Ascending aorta (tissue), 2 donors: Measurements from ENCODE around the gene COMMD9. TPM values are rescaled to one million over a fixed set of nuclear protein-coding genes. Genes with fewer than 3 reads are reported as not detected.

Experiments
- DNase-seq, 2 donors: peaks; one replicate each; pipeline ENCODE4 v3.0.0-alpha.2; 2019; ENCODE audit warnings: low spot score in 2 of 2
- H3K27ac ChIP-seq, 2 donors: fragments of 200-600 bp; sonication (generic); one replicate each; pipeline ENCODE4 v1.5.1; 2016 to 2017; ENCODE audit warnings: mild to moderate bottlenecking in 1 of 2
- H3K27me3 ChIP-seq: fragments of 200-600 bp; sonication (generic); one replicate; pipeline ENCODE4 v1.5.1; 2017
- H3K36me3 ChIP-seq, 2 donors: fragments of 200-600 bp; sonication (generic); one replicate each; pipeline ENCODE4 v1.5.1; 2016
- H3K4me1 ChIP-seq, 2 donors: fragments of 200-600 bp; sonication (generic); one replicate each; pipeline ENCODE4 v1.5.1; 2016 to 2017; ENCODE audit warnings: mild to moderate bottlenecking in 1 of 2
- H3K4me3 ChIP-seq, 2 donors: fragments of 200-600 bp; sonication (generic); one replicate each; pipeline ENCODE4 v1.5.1; 2016 to 2017; ENCODE audit warnings: mild to moderate bottlenecking in 1 of 2
- H3K9me3 ChIP-seq, 2 donors: fragments of 200-600 bp; sonication (generic); one replicate each; pipeline ENCODE4 v1.5.1; 2016
- CTCF ChIP-seq, 3 experiments: fragments of 200-600 bp in 2 of 3; fragments of 450-650 bp in 1 of 3; sonication (generic) in 2 of 3; IDR thresholded peaks; one replicate each; pipeline ENCODE4 v1.5.1; 2016 to 2019; ENCODE audit warnings: antibody characterized with exemption in 3 of 3, mild to moderate bottlenecking in 1 of 3, moderate library complexity in 1 of 3
- intact Hi-C: fragments of 100-400 bp; cut with DNase I; formaldehyde crosslinking; loops from one replicate; pipeline ENCODE4 v1.15.1; 2023
- total RNA-seq: library from RNA; depleted of rRNA; stranded (reverse); fragments of >200 nt; gene quantifications from one replicate; pipeline ENCODE4 v1.1.0, GENCODE V29; 2016

The COMMD9 gene
- total RNA-seq, 1 donor from 2014 or later: 69.2 TPM

DNA sequence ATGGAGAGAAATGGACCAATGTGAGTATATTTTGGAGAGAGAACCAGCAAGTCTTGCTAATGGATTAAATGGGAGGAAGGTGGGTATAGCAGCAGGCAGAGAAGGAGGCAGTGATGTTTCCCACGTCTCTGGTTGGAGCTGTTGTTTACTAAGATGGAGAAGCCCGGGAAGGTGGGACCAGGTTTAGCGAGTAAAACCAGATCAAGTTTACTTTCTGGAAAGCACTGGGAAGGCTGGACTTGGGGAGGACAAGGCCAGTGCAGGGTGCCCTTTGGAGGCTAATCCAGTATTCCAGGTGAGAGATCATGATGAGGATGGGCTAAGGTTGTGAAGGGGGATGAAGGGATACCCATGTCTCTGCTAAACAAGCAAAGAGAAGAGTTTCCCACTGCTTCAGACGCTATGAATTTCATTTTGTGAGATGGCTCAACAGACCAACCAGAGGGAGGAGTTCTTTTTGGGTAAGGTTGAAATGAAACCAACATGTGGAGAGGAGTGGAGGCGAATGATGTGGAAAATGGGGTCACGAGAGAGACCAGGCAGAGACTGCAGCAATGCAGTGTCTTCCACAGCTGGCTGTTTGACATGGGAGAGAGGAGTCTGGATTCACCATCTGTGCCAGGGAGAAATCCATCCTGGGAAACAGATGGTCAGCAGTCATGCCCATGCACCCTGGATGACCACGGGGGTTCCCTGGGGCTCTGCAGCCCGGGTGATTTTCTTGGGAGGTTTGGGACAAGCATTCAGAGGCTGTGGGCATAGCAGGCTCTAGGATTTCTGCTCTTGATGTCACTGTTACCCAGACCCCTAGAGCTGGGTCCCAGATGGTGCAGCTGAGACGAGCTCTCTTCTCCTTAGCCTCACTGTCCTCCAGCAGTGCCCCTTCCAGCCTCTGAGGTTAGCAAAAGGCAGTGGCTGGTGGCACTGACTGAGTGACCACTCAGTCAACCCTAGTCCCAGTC is 24.9 kb downstream of the COMMD9 start:
- H3K36me3 ChIP-seq: no peaks in the 10 kb centered on the region
- no peaks in the 10 kb centered on the region for H3K4me1 ChIP-seq
- no peaks in the 10 kb centered on the region for H3K9me3 ChIP-seq
- no peak for DNase-seq
- TF ChIP-seq CTCF (IDR thresholded peaks at IDR 0.05): no peak
- no peak overlapping the region for H3K27ac ChIP-seq
- H3K4me3 ChIP-seq: no peak overlapping the region
- no peaks in the 10 kb centered on the region for H3K27me3 ChIP-seq
- intact Hi-C loops: loop anchor here (10.0 kb wide), 2 partner anchors 219 to 319 kb away; partner anchors contain the start of gene LDLRAD3

GRCh38 chr11:36261094-36261493 is 28.1 kb downstream of the COMMD9 start:
- no peak overlapping the region for H3K27ac ChIP-seq
- H3K9me3 ChIP-seq: no peaks in the 10 kb centered on the region
- DNase-seq: no peak
- H3K27me3 ChIP-seq: no peaks in the 10 kb centered on the region
- intact Hi-C loops: loop anchor here (10.0 kb wide), 2 partner anchors 216 to 316 kb away; partner anchors contain the start of gene LDLRAD3
- H3K36me3 ChIP-seq: no peaks in the 10 kb centered on the region
- no peak for TF ChIP-seq CTCF (IDR thresholded peaks at IDR 0.05)
- no peaks in the 10 kb centered on the region for H3K4me1 ChIP-seq
- no peak overlapping the region for H3K4me3 ChIP-seq

- Histone ChIP-seq H3K9me3 (no peaks in the 10 kb centered on the region), H3K27ac (no peak overlapping the region), H3K4me3 (no peak overlapping the region), H3K4me1 (no peaks in the 10 kb centered on the region), H3K27me3 (no peaks in the 10 kb centered on the region), H3K36me3 (no peaks in the 10 kb centered on the region)
- peak in 2 of 3 experiments; percentile 23 to 50 for TF ChIP-seq CTCF (IDR thresholded peaks at IDR 0.05)
- DNase-seq: no peak
- intact Hi-C loops: no loop called here
Observed at GRCh38 chr11:36258730-36259360, 30.4 kb downstream of the COMMD9 start.

DNA sequence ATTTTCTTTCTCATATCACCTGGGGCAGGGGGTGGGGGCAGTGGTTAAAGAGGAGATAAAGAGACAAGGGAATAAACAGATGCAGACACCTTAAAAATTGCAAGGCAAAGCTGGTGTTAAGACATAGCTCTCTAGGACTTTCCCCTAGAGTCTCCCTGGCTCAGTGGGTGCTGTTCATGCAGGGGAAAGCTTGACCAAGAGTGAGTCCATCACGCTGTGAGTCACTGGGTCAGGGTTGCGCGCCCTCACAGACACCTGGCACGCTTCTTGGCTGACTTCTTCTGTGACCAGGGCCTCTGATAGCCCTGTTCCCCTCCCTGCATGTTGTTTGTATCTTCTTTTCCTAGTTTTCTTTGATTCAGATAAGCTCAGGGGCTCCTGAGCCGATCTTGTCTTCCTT is 31.9 kb downstream of the COMMD9 start:
- H3K27ac ChIP-seq: no peak overlapping the region
- no peaks in the 10 kb centered on the region for H3K36me3 ChIP-seq
- TF ChIP-seq CTCF (IDR thresholded peaks at IDR 0.05): no peak
- DNase-seq: no peak
- H3K4me1 ChIP-seq: no peaks in the 10 kb centered on the region
- no peaks in the 10 kb centered on the region for H3K27me3 ChIP-seq
- intact Hi-C loops: no loop called here
- H3K4me3 ChIP-seq: no peak overlapping the region
- H3K9me3 ChIP-seq: no peaks in the 10 kb centered on the region

- no peak for DNase-seq
- Histone ChIP-seq H3K4me1 (no peaks in the 10 kb centered on the region), H3K36me3 (no peaks in the 10 kb centered on the region), H3K27me3 (no peaks in the 10 kb centered on the region), H3K9me3 (no peaks in the 10 kb centered on the region), H3K4me3 (no peak overlapping the region), H3K27ac (no peak overlapping the region)
- intact Hi-C loops: no loop called here
- no peak for TF ChIP-seq CTCF (IDR thresholded peaks at IDR 0.05)
Observed at GRCh38 chr11:36254713-36255112, 34.5 kb downstream of the COMMD9 start.
